ENCODE data around the gene RPS6KA2. TPM values are rescaled to one million over a fixed set of nuclear protein-coding genes. Genes with fewer than 3 reads are reported as not detected.

Gene RPS6KA2
- total RNA-seq = 1 to 10 TPM; 1.6 to 1.9 TPM

- Mint-ChIP-seq H3K4me1 (ENCODE audit: low read depth) (peaks cover 18% of the 10 kb centered on the region), H3K4me3 (peak within 1 kb of the TSS; percentile 89), H3K27me3 (ENCODE audit: low read depth) (peaks cover 51% of the 10 kb centered on the region), H3K27ac (peak within 1 kb of the TSS; percentile 81), H3K36me3 (ENCODE audit: low read depth) (no peaks in the 10 kb centered on the region), H3K9me3 (ENCODE audit: insufficient read depth) (no peaks in the 10 kb centered on the region)
- CTCF ChIA-PET = interaction anchor here (0.5 kb wide), 1 partner anchor 9 kb away, joined by 3 read pairs; no protein-coding TSS in a partner anchor
- ATAC-seq (peak; percentile 96), DNase-seq (peak; percentile 100)
- POLR2A ChIA-PET = interaction anchor here (0.5 to 0.9 kb wide), 3 partner anchors 15 to 139 kb away, joined by 3 to 4 read pairs (median 3); no protein-coding TSS in a partner anchor
Measured at GRCh38 chr6:166627033-166627874, at the start of gene RPS6KA2. Gene RPS6KA2, minus strand, starts transcription at chr6:166627251. Its CDS starts 232 bp downstream, at chr6:166627019.

DNA sequence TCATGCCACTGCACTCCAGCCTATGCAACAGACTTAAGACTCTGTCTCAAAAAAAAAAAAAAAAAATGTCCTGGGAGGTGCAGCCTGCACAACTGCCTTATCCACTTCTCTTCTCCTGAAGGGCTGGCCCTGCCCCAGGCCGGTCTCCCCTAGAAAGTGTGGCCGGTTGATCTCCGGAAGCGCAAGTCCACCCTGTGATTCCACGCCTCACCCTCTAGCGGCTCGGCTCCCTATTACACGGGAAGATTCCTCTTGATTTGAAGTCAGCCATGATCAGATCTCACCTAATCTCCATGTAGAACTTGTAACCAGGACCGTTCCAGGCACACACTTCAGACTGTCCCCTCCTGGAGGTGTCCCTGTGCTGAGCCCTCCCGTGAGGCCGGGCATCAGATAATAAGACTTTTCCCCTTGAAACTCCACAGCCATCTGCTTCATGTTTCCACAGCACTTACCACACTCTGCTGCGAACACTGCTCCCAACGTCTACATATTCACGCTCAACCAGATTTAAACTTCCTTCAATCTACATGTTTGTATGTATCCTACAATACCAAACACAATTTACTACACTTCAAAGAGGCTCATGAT is 49.3 kb upstream of the RPS6KA2 start:
- Mint-ChIP-seq H3K4me1 (ENCODE audit: low read depth) (no peaks in the 10 kb centered on the region), H3K27ac (no peak overlapping the region), H3K36me3 (ENCODE audit: low read depth) (no peaks in the 10 kb centered on the region), H3K9me3 (ENCODE audit: insufficient read depth) (no peaks in the 10 kb centered on the region), H3K4me3 (no peak overlapping the region), H3K27me3 (ENCODE audit: low read depth) (peaks cover 12% of the 10 kb centered on the region)
- ChIA-PET CTCF (no interaction called here), POLR2A (no interaction called here)
- ATAC-seq (no peak), DNase-seq (no peak)

- Mint-ChIP-seq H3K9me3 (ENCODE audit: insufficient read depth) (no peaks in the 10 kb centered on the region), H3K27ac (no peak overlapping the region), H3K36me3 (ENCODE audit: low read depth) (no peaks in the 10 kb centered on the region), H3K4me1 (ENCODE audit: low read depth) (no peaks in the 10 kb centered on the region), H3K27me3 (ENCODE audit: low read depth) (peaks cover 18% of the 10 kb centered on the region), H3K4me3 (no peak overlapping the region)
- ChIA-PET POLR2A (no interaction called here), CTCF (no interaction called here)
- no peak for ATAC-seq
- no peak for DNase-seq
Measured at GRCh38 chr6:166675736-166676135, 48.7 kb upstream of the RPS6KA2 start.

- Mint-ChIP-seq H3K9me3 (ENCODE audit: insufficient read depth) (no peaks in the 10 kb centered on the region), H3K27ac (no peak overlapping the region), H3K4me1 (ENCODE audit: low read depth) (no peaks in the 10 kb centered on the region), H3K36me3 (ENCODE audit: low read depth) (no peaks in the 10 kb centered on the region), H3K4me3 (no peak overlapping the region), H3K27me3 (ENCODE audit: low read depth) (peaks cover 18% of the 10 kb centered on the region)
- ATAC-seq (no peak), DNase-seq (no peak)
- ChIA-PET POLR2A (no interaction called here), CTCF (interaction anchor here (1.8 kb wide), 1 partner anchor 9 kb away, joined by 5 read pairs; no protein-coding TSS in a partner anchor)
Measured at GRCh38 chr6:166673309-166673708, 46.3 kb upstream of the RPS6KA2 start.

- Mint-ChIP-seq H3K36me3 (ENCODE audit: low read depth) (no peaks in the 10 kb centered on the region), H3K9me3 (ENCODE audit: insufficient read depth) (no peaks in the 10 kb centered on the region), H3K4me1 (ENCODE audit: low read depth) (no peaks in the 10 kb centered on the region), H3K27ac (no peak overlapping the region), H3K27me3 (ENCODE audit: low read depth) (peaks cover 18% of the 10 kb centered on the region), H3K4me3 (no peak overlapping the region)
- ATAC-seq (no peak), DNase-seq (no peak)
- CTCF ChIA-PET = interaction anchor here (1.8 kb wide), 1 partner anchor 10 kb away, joined by 5 read pairs; no protein-coding TSS in a partner anchor
- POLR2A ChIA-PET = no interaction called here
Measured at GRCh38 chr6:166672624-166673206, 45.7 kb upstream of the RPS6KA2 start.

GRCh38 chr6:166672146-166672545 is 45.1 kb upstream of the RPS6KA2 start:
- Mint-ChIP-seq H3K4me3 (no peak overlapping the region), H3K4me1 (ENCODE audit: low read depth) (no peaks in the 10 kb centered on the region), H3K27ac (no peak overlapping the region), H3K27me3 (ENCODE audit: low read depth) (peaks cover 18% of the 10 kb centered on the region), H3K9me3 (ENCODE audit: insufficient read depth) (no peaks in the 10 kb centered on the region), H3K36me3 (ENCODE audit: low read depth) (no peaks in the 10 kb centered on the region)
- no peak for ATAC-seq
- no peak for DNase-seq
- ChIA-PET CTCF (interaction anchor here (1.8 kb wide), 1 partner anchor 10 kb away, joined by 5 read pairs; no protein-coding TSS in a partner anchor), POLR2A (no interaction called here)

- DNase-seq = no peak
- no peak overlapping the region for H3K4me3 Mint-ChIP-seq
- ChIA-PET POLR2A (no interaction called here), CTCF (interaction anchor here (0.6 kb wide), 1 partner anchor 32 kb away, joined by 3 read pairs; no protein-coding TSS in a partner anchor)
- H3K4me1 Mint-ChIP-seq (ENCODE audit: low read depth) = no peaks in the 10 kb centered on the region
- H3K9me3 Mint-ChIP-seq (ENCODE audit: insufficient read depth) = no peaks in the 10 kb centered on the region
- no peaks in the 10 kb centered on the region for H3K36me3 Mint-ChIP-seq (ENCODE audit: low read depth)
- no peak for ATAC-seq
- no peak overlapping the region for H3K27ac Mint-ChIP-seq
- H3K27me3 Mint-ChIP-seq (ENCODE audit: low read depth) = peaks cover 20% of the 10 kb centered on the region
Measured at GRCh38 chr6:166671434-166672081, 44.5 kb upstream of the RPS6KA2 start.

DNA sequence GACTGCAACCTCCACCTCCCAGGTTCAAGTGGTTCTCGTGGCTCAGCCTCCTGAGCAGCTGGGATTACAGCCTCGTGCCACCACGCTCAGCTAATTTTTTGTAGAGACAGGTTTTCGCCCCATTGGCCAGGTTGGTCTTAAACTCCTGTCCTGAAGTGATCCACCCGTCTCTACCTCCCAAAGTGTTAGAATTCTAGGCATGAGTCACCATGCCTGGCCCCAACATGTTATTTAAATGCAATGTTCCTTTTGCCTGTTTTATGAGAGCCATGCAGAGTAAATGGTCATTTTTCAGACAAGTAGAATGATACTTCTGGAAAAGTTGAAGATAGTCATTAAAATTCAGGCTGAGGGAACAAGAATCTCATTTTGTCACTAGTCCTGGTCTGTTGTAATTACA is 43.8 kb upstream of the RPS6KA2 start:
- Mint-ChIP-seq H3K36me3 (ENCODE audit: low read depth) (no peaks in the 10 kb centered on the region), H3K27me3 (ENCODE audit: low read depth) (peaks cover 20% of the 10 kb centered on the region), H3K9me3 (ENCODE audit: insufficient read depth) (no peaks in the 10 kb centered on the region), H3K4me3 (no peak overlapping the region), H3K4me1 (ENCODE audit: low read depth) (no peaks in the 10 kb centered on the region), H3K27ac (no peak overlapping the region)
- CTCF ChIA-PET = interaction anchor here (0.6 kb wide), 1 partner anchor 32 kb away, joined by 3 read pairs; no protein-coding TSS in a partner anchor
- ATAC-seq = no peak
- DNase-seq = no peak
- POLR2A ChIA-PET = no interaction called here

- Mint-ChIP-seq H3K4me3 (no peak overlapping the region), H3K27me3 (ENCODE audit: low read depth) (peaks cover 20% of the 10 kb centered on the region), H3K4me1 (ENCODE audit: low read depth) (no peaks in the 10 kb centered on the region), H3K36me3 (ENCODE audit: low read depth) (no peaks in the 10 kb centered on the region), H3K9me3 (ENCODE audit: insufficient read depth) (no peaks in the 10 kb centered on the region), H3K27ac (no peak overlapping the region)
- no peak for DNase-seq
- ATAC-seq = no peak
- CTCF ChIA-PET = no interaction called here
- POLR2A ChIA-PET = no interaction called here
Measured at GRCh38 chr6:166670013-166670412, 43.0 kb upstream of the RPS6KA2 start.

- Mint-ChIP-seq H3K36me3 (ENCODE audit: low read depth) (no peaks in the 10 kb centered on the region), H3K27ac (no peak overlapping the region), H3K4me1 (ENCODE audit: low read depth) (no peaks in the 10 kb centered on the region), H3K9me3 (ENCODE audit: insufficient read depth) (no peaks in the 10 kb centered on the region), H3K27me3 (ENCODE audit: low read depth) (peaks cover 20% of the 10 kb centered on the region), H3K4me3 (no peak overlapping the region)
- POLR2A ChIA-PET = no interaction called here
- DNase-seq = no peak
- CTCF ChIA-PET = no interaction called here
- no peak for ATAC-seq
Measured at GRCh38 chr6:166667796-166668610, 41.0 kb upstream of the RPS6KA2 start.

DNA sequence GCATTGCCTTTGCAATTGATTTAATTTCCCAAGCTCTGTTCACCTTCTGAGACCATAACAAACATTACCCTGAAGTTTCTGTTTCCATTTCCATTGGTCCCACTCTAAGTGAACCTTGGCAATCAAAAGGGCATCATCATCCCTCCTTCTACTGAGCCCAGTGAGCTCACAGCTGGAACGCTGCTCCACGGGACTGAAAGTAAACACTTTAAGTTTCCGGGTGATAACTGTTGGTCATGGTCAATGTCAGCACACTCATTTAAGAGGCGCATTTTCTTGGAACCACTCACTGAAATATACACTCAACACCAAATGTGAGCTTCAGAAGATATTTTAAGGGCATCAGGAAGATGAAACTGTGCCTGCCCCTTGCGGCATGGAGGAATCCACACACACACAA is 37.1 kb upstream of the RPS6KA2 start:
- ChIA-PET POLR2A (no interaction called here), CTCF (no interaction called here)
- Mint-ChIP-seq H3K36me3 (ENCODE audit: low read depth) (no peaks in the 10 kb centered on the region), H3K27ac (no peak overlapping the region), H3K27me3 (ENCODE audit: low read depth) (peaks cover 13% of the 10 kb centered on the region), H3K4me1 (ENCODE audit: low read depth) (no peaks in the 10 kb centered on the region), H3K9me3 (ENCODE audit: insufficient read depth) (no peaks in the 10 kb centered on the region), H3K4me3 (no peak overlapping the region)
- no peak for ATAC-seq
- no peak for DNase-seq

Data from activated CD8-positive, alpha-beta T cell treated with anti-CD3 and anti-CD28 coated beads, Interleukin-2, amount 10 ng/mL, durations not matched to agents 7 days and 5 days (primary cell).